ENCODE results near the gene ARL6IP4. TPM values are rescaled to one million over a fixed set of nuclear protein-coding genes. Genes with fewer than 3 reads are reported as not detected.

Gene ARL6IP4
- polyA plus RNA-seq, 2 donors, result 161 to 184 TPM

- Histone ChIP-seq H3K9me3 (ENCODE audit: control insufficient read depth in 2 of 2, insufficient read depth in 1 of 2, low read depth in 1 of 2, low read length in 1 of 2) (no peaks in the 10 kb centered on the region), H3K4me3 (ENCODE audit: low read depth in 1 of 2, low read length in 2 of 2) (peak within 1 kb of the TSS; percentile 34 to 43), H3K4me1 (ENCODE audit: control insufficient read depth in 2 of 2, insufficient read depth in 2 of 2, low read length in 1 of 2) (peaks cover 4 to 10% of the 10 kb centered on the region in 2 donors), H3K27ac (ENCODE audit: low read depth in 2 of 2, low read length in 1 of 2) (peak within 1 kb of the TSS; percentile 13 to 36), H3K27me3 (ENCODE audit: control insufficient read depth in 1 of 2, insufficient read depth in 2 of 2, low read length in 2 of 2) (no peaks in the 10 kb centered on the region), H3K36me3 (ENCODE audit: control insufficient read depth in 2 of 2, insufficient read depth in 2 of 2, low read length in 1 of 2) (no peaks in the 10 kb centered on the region)
- WGBS, 2 donors, result 2 to 5% methylated on average over 43 to 55 of the region's 55 CpGs
Measured at GRCh38 chr12:122965851-122966742, 14.4 kb upstream of the ARL6IP4 start, which contains the start of gene ABCB9. Gene ABCB9, minus strand, starts transcription at chr12:122966463. Its CDS starts 6,228 bp downstream, at chr12:122960235.

- H3K27ac ChIP-seq (ENCODE audit: low read depth in 2 of 2, low read length in 1 of 2), result peak overlapping the region; percentile 13 to 36
- WGBS, 2 donors, result 57% methylated on average over 15 of the region's 15 CpGs
- H3K4me1 ChIP-seq (ENCODE audit: control insufficient read depth in 2 of 2, insufficient read depth in 2 of 2, low read length in 1 of 2), result peaks cover 4 to 10% of the 10 kb centered on the region in 2 donors
Measured at GRCh38 chr12:122966743-122967550, 13.5 kb upstream of the ARL6IP4 start.

GRCh38 chr12:122968104-122968503, 12.4 kb upstream of the ARL6IP4 start:
- peaks cover 4 to 10% of the 10 kb centered on the region in 2 donors for H3K4me1 ChIP-seq (ENCODE audit: control insufficient read depth in 2 of 2, insufficient read depth in 2 of 2, low read length in 1 of 2)
- no peak overlapping the region for H3K4me3 ChIP-seq (ENCODE audit: low read depth in 1 of 2, low read length in 2 of 2)
- no peaks in the 10 kb centered on the region for H3K36me3 ChIP-seq (ENCODE audit: control insufficient read depth in 2 of 2, insufficient read depth in 2 of 2, low read length in 1 of 2)
- no peaks in the 10 kb centered on the region for H3K27me3 ChIP-seq (ENCODE audit: control insufficient read depth in 1 of 2, insufficient read depth in 2 of 2, low read length in 2 of 2)
- H3K9me3 ChIP-seq (ENCODE audit: control insufficient read depth in 2 of 2, insufficient read depth in 1 of 2, low read depth in 1 of 2, low read length in 1 of 2), result no peaks in the 10 kb centered on the region
- H3K27ac ChIP-seq (ENCODE audit: low read depth in 2 of 2, low read length in 1 of 2), result no peak overlapping the region
- 79 to 86% methylated on average over 2 of the region's 2 CpGs for WGBS, 2 donors

More at GRCh38 chr12:122966743-122967550, 13.5 kb upstream of the ARL6IP4 start:
- no peaks in the 10 kb centered on the region for H3K36me3 ChIP-seq (ENCODE audit: control insufficient read depth in 2 of 2, insufficient read depth in 2 of 2, low read length in 1 of 2)
- H3K27me3 ChIP-seq (ENCODE audit: control insufficient read depth in 1 of 2, insufficient read depth in 2 of 2, low read length in 2 of 2), result no peaks in the 10 kb centered on the region
- no peaks in the 10 kb centered on the region for H3K9me3 ChIP-seq (ENCODE audit: control insufficient read depth in 2 of 2, insufficient read depth in 1 of 2, low read depth in 1 of 2, low read length in 1 of 2)
- no peak overlapping the region for H3K4me3 ChIP-seq (ENCODE audit: low read depth in 1 of 2, low read length in 2 of 2)

GRCh38 chr12:122969676-122970075, 10.8 kb upstream of the ARL6IP4 start:
- no peaks in the 10 kb centered on the region for H3K9me3 ChIP-seq (ENCODE audit: control insufficient read depth in 2 of 2, insufficient read depth in 1 of 2, low read depth in 1 of 2, low read length in 1 of 2)
- WGBS, 2 donors, result 35 to 44% methylated on average over 4 of the region's 4 CpGs
- H3K4me1 ChIP-seq (ENCODE audit: control insufficient read depth in 2 of 2, insufficient read depth in 2 of 2, low read length in 1 of 2), result peaks cover 0 to 3% of the 10 kb centered on the region in 2 donors
- H3K36me3 ChIP-seq (ENCODE audit: control insufficient read depth in 2 of 2, insufficient read depth in 2 of 2, low read length in 1 of 2), result no peaks in the 10 kb centered on the region
- no peak overlapping the region for H3K27ac ChIP-seq (ENCODE audit: low read depth in 2 of 2, low read length in 1 of 2)
- no peak overlapping the region for H3K4me3 ChIP-seq (ENCODE audit: low read depth in 1 of 2, low read length in 2 of 2)
- no peaks in the 10 kb centered on the region for H3K27me3 ChIP-seq (ENCODE audit: control insufficient read depth in 1 of 2, insufficient read depth in 2 of 2, low read length in 2 of 2)

- WGBS, 2 donors, result 0% methylated on average over 32 of the region's 32 CpGs
- Histone ChIP-seq H3K36me3 (ENCODE audit: control insufficient read depth in 2 of 2, insufficient read depth in 2 of 2, low read length in 1 of 2) (peaks cover 0 to 7% of the 10 kb centered on the region in 2 donors), H3K4me1 (ENCODE audit: control insufficient read depth in 2 of 2, insufficient read depth in 2 of 2, low read length in 1 of 2) (peaks cover 8 to 17% of the 10 kb centered on the region in 2 donors), H3K4me3 (ENCODE audit: low read depth in 1 of 2, low read length in 2 of 2) (peak overlapping the region; percentile 85 to 89), H3K9me3 (ENCODE audit: control insufficient read depth in 2 of 2, insufficient read depth in 1 of 2, low read depth in 1 of 2, low read length in 1 of 2) (no peaks in the 10 kb centered on the region), H3K27ac (ENCODE audit: low read depth in 2 of 2, low read length in 1 of 2) (peak overlapping the region; percentile 97 to 100), H3K27me3 (ENCODE audit: control insufficient read depth in 1 of 2, insufficient read depth in 2 of 2, low read length in 2 of 2) (no peaks in the 10 kb centered on the region)
Measured at GRCh38 chr12:122974274-122974891, 6.1 kb upstream of the ARL6IP4 start.

GRCh38 chr12:122974892-122975789, 5.3 kb upstream of the ARL6IP4 start, which contains the start of gene OGFOD2:
Gene OGFOD2, plus strand, starts transcription at chr12:122975244. Its CDS starts 8 bp downstream, at chr12:122975252.
- WGBS, 2 donors, result 0 to 1% methylated on average over 64 to 66 of the region's 66 CpGs
- Histone ChIP-seq H3K27ac (ENCODE audit: low read depth in 2 of 2, low read length in 1 of 2) (peak within 1 kb of the TSS; percentile 97 to 100), H3K4me3 (ENCODE audit: low read depth in 1 of 2, low read length in 2 of 2) (peak within 1 kb of the TSS; percentile 85 to 89), H3K27me3 (ENCODE audit: control insufficient read depth in 1 of 2, insufficient read depth in 2 of 2, low read length in 2 of 2) (no peaks in the 10 kb centered on the region), H3K9me3 (ENCODE audit: control insufficient read depth in 2 of 2, insufficient read depth in 1 of 2, low read depth in 1 of 2, low read length in 1 of 2) (no peaks in the 10 kb centered on the region), H3K36me3 (ENCODE audit: control insufficient read depth in 2 of 2, insufficient read depth in 2 of 2, low read length in 1 of 2) (peaks cover 0 to 7% of the 10 kb centered on the region in 2 donors), H3K4me1 (ENCODE audit: control insufficient read depth in 2 of 2, insufficient read depth in 2 of 2, low read length in 1 of 2) (peaks cover 11 to 20% of the 10 kb centered on the region in 2 donors)

GRCh38 chr12:122975790-122976647, 4.5 kb upstream of the ARL6IP4 start:
- Histone ChIP-seq H3K27ac (ENCODE audit: low read depth in 2 of 2, low read length in 1 of 2) (peak overlapping the region in 1 of 2 donors; percentile 23), H3K4me1 (ENCODE audit: control insufficient read depth in 2 of 2, insufficient read depth in 2 of 2, low read length in 1 of 2) (peaks cover 13 to 20% of the 10 kb centered on the region in 2 donors), H3K9me3 (ENCODE audit: control insufficient read depth in 2 of 2, insufficient read depth in 1 of 2, low read depth in 1 of 2, low read length in 1 of 2) (no peaks in the 10 kb centered on the region), H3K27me3 (ENCODE audit: control insufficient read depth in 1 of 2, insufficient read depth in 2 of 2, low read length in 2 of 2) (no peaks in the 10 kb centered on the region), H3K36me3 (ENCODE audit: control insufficient read depth in 2 of 2, insufficient read depth in 2 of 2, low read length in 1 of 2) (peaks cover 0 to 7% of the 10 kb centered on the region in 2 donors), H3K4me3 (ENCODE audit: low read depth in 1 of 2, low read length in 2 of 2) (peak overlapping the region; percentile 85 to 89)
- WGBS, 2 donors, result 6 to 7% methylated on average over 8 of the region's 8 CpGs

- Histone ChIP-seq H3K9me3 (ENCODE audit: control insufficient read depth in 2 of 2, insufficient read depth in 1 of 2, low read depth in 1 of 2, low read length in 1 of 2) (no peaks in the 10 kb centered on the region), H3K27ac (ENCODE audit: low read depth in 2 of 2, low read length in 1 of 2) (no peak overlapping the region), H3K4me3 (ENCODE audit: low read depth in 1 of 2, low read length in 2 of 2) (no peak overlapping the region), H3K4me1 (ENCODE audit: control insufficient read depth in 2 of 2, insufficient read depth in 2 of 2, low read length in 1 of 2) (peaks cover 14 to 23% of the 10 kb centered on the region in 2 donors), H3K36me3 (ENCODE audit: control insufficient read depth in 2 of 2, insufficient read depth in 2 of 2, low read length in 1 of 2) (peaks cover 0 to 9% of the 10 kb centered on the region in 2 donors), H3K27me3 (ENCODE audit: control insufficient read depth in 1 of 2, insufficient read depth in 2 of 2, low read length in 2 of 2) (no peaks in the 10 kb centered on the region)
- WGBS, 2 donors, result 70 to 76% methylated on average over 15 of the region's 15 CpGs
Measured at GRCh38 chr12:122976648-122976975, 3.9 kb upstream of the ARL6IP4 start.

All from esophagus (tissue), 2 donors.